ENCODE measurements around the gene METTL21C. TPM values are rescaled to one million over a fixed set of nuclear protein-coding genes. Genes with fewer than 3 reads are reported as not detected.

METTL21C gene
- total RNA-seq, 4 donors from 2014 or later: not detected

- no peak for TF ChIP-seq CTCF (IDR thresholded peaks at IDR 0.05; ENCODE audit: low read depth)
These were observed 23.9 kb upstream of the METTL21C start for GRCh38 chr13:102718746-102719145.

GRCh38 chr13:102715447-102715846 is 20.6 kb upstream of the METTL21C start:
- TF ChIP-seq CTCF (IDR thresholded peaks at IDR 0.05; ENCODE audit: low read depth): no peak

- no peak for TF ChIP-seq CTCF (IDR thresholded peaks at IDR 0.05; ENCODE audit: low read depth)
These were observed 15.4 kb upstream of the METTL21C start for GRCh38 chr13:102710261-102710679.

- TF ChIP-seq CTCF (IDR thresholded peaks at IDR 0.05; ENCODE audit: low read depth): no peak
These were observed 14.7 kb upstream of the METTL21C start for GRCh38 chr13:102709536-102709935.

GRCh38 chr13:102708991-102709390 is 14.1 kb upstream of the METTL21C start:
- TF ChIP-seq CTCF (IDR thresholded peaks at IDR 0.05; ENCODE audit: low read depth): no peak

- no peak for TF ChIP-seq CTCF (IDR thresholded peaks at IDR 0.05; ENCODE audit: low read depth)
These were observed 13.4 kb upstream of the METTL21C start for GRCh38 chr13:102708211-102708610.

GRCh38 chr13:102707467-102707866 is 12.6 kb upstream of the METTL21C start:
- no peak for TF ChIP-seq CTCF (IDR thresholded peaks at IDR 0.05; ENCODE audit: low read depth)

Data from subcutaneous adipose tissue (tissue), 4 donors.